Activated naive CD8-positive, alpha-beta T cell (primary cell): Measurements from ENCODE around the gene MMS19.

Experiments used
- H3K27ac Mint-ChIP-seq: one replicate; pipeline ENCODE4 v1.8.0; 2021; ENCODE audit warnings: mixed read lengths
- H3K27me3 Mint-ChIP-seq: one replicate; pipeline ENCODE4 v1.8.0; 2021; ENCODE audit warnings: mixed read lengths
- H3K36me3 Mint-ChIP-seq: one replicate; pipeline ENCODE4 v1.8.0; 2021; ENCODE audit warnings: mixed read lengths
- H3K4me1 Mint-ChIP-seq: one replicate; pipeline ENCODE4 v1.8.0; 2021; ENCODE audit warnings: low read depth, mixed read lengths
- H3K4me3 Mint-ChIP-seq: one replicate; pipeline ENCODE4 v1.8.0; 2021; ENCODE audit warnings: mild to moderate bottlenecking, mixed read lengths
- H3K9me3 Mint-ChIP-seq: one replicate; pipeline ENCODE4 v1.8.0; 2021; ENCODE audit warnings: low read depth, mixed read lengths

The MMS19 gene

DNA sequence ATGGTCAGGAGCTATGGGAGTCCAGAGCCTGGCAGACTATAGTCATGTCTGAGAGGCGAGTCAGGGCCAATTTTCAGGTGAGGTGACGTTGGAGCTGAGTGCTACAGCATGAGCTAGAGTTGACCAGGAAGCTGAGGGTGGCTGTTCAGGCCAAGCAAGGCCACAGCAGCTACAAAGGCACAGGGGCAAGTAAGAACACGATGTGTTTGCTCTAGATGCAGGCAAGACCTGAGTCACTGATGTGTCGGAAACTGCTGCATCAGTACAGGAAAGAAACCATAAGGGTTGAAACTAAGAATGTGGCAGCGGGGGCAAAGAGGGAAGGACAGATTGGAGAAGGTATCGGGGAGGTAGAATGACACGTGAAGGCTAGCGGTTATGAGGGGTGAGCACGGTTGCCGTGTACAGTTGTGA is 85.3 kb downstream of the MMS19 start:
- H3K4me1 Mint-ChIP-seq, result peaks cover 49% of the 10 kb centered on the region

DNA sequence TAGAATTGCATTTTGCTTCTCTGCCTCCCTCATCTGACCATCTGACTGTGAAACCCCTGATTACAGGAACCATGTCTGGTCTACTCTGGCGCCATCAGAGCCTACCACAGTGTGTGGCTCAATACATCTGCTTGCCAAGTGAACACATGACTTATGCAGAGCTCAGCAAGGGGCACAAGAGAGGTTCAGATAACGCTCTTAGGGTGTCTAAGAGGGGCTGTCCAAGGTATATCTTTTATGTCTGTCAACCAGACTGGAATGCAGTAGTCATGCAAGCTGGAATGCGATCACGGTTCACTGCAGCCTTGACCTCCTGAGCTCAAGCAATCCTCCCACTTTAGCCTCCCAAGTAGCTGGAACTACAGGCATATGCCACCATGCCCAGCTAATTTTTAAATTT is 86.8 kb downstream of the MMS19 start:
- no peaks in the 10 kb centered on the region for H3K9me3 Mint-ChIP-seq
- H3K36me3 Mint-ChIP-seq, result no peaks in the 10 kb centered on the region
- H3K4me3 Mint-ChIP-seq, result no peak overlapping the region
- H3K27me3 Mint-ChIP-seq, result no peaks in the 10 kb centered on the region
- peaks cover 42% of the 10 kb centered on the region for H3K4me1 Mint-ChIP-seq
- H3K27ac Mint-ChIP-seq, result no peak overlapping the region

More for the DNA sequence above, 85.3 kb downstream of the MMS19 start:
- Mint-ChIP-seq H3K36me3 (no peaks in the 10 kb centered on the region), H3K27ac (peak overlapping the region; percentile 89), H3K27me3 (no peaks in the 10 kb centered on the region), H3K9me3 (no peaks in the 10 kb centered on the region), H3K4me3 (peak overlapping the region; percentile 71)

- Mint-ChIP-seq H3K27ac (no peak overlapping the region), H3K9me3 (no peaks in the 10 kb centered on the region), H3K4me1 (peaks cover 17% of the 10 kb centered on the region), H3K36me3 (no peaks in the 10 kb centered on the region), H3K27me3 (no peaks in the 10 kb centered on the region), H3K4me3 (no peak overlapping the region)
These were observed 89.7 kb downstream of the MMS19 start for GRCh38 chr10:97408496-97408992.
